Left ventricle myocardium superior (tissue), 1 donor: ENCODE results near the gene RAX. TPM values are rescaled to one million over a fixed set of nuclear protein-coding genes. Genes with fewer than 3 reads are reported as not detected.
A peak's percentile ranks its signal among the peaks of the same experiment; 100 is the strongest.
"Not testable (repeated sequence)": the region's sequence is repeated elsewhere in the genome, so short reads cannot be mapped to it uniquely, and the experiment has no call there.

Experiments used
- ATAC-seq: fragments of 200-7000 bp; cut with Tn5 transposase; one replicate; pipeline ENCODE4 v1.9.1; 2020; ENCODE audit warnings: mild to moderate bottlenecking, moderate library complexity
- DNase-seq: peaks from one replicate; pipeline ENCODE4 v3.0.0-alpha.2; 2020
- intact Hi-C: fragments of 100-400 bp; cut with micrococcal nuclease; formaldehyde crosslinking; loops from one replicate; pipeline ENCODE4 v1.11.0; 2022
- total RNA-seq: library from RNA; stranded (reverse); fragmentation: NEBNext Ultra II Directional; extraction: Animal tissue kit (Norgen Biotek cat#: 25700); gene quantifications from one replicate; pipeline ENCODE4 v1.2.1, GENCODE V29; 2021
- donor health status: DM: no; HTN: yes; CAD: no; lungs with severe emphysema.

RAX gene
- total RNA-seq, 1 donor from 2014 or later, result not detected

DNA sequence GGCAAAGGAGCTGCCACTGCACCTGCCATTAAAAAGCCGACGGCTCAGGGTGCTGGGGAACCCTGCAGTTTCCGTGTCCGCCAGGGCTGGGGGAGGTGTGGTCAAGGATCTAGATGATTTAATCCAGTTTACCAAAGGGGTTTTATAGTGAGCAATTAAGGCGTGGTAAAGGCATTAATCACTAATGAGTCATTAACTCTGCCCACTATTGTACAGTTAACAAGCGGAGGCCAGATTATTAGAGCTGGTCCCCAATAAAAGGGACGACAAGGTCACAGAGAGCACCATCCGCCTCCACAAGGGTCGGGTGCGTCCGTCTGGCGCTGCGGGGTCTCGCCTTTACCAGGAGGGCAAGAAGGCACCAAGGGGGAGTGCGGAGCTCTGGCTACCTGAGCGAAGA is 9.6 kb downstream of the RAX start:
- DNase-seq, result no peak
- intact Hi-C loops, result no loop called here
- ATAC-seq, result no peak

DNA sequence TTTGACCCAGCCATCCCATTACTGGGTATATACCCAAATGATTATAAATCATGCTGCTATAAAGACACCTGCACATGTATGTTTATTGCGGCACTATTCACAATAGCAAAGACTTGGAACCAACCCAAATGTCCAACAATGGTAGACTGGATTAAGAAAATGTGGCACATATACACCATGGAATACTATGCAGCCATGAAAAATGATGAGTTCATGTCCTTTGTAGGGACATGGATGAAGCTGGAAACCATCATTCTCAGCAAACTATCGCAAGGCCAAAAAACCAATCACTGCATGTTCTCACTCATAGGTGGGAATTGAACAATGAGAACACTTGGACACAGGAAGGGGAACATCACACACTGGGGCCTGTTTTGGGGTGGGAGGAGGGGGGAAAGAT is 11.0 kb downstream of the RAX start:
- intact Hi-C loops, ATAC-seq, DNase-seq: not testable (repeated sequence)

DNA sequence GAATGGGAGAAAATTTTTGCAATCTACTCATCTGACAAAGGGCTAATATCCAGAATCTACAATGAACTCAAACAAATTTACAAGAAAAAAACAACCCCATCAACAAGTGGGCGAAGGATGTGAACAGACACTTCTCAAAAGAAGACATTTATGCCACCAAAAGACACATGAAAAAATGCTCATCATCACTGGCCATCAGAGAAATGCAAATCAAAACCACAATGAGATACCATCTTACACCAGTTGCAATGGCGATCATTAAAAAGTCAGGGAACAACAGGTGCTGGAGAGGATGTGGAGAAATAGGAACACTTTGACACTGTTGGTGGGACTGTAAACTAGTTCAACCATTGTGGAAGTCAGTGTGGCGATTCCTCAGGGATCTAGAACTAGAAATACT is 11.4 kb downstream of the RAX start:
- intact Hi-C loops, ATAC-seq: not testable (repeated sequence)

DNA sequence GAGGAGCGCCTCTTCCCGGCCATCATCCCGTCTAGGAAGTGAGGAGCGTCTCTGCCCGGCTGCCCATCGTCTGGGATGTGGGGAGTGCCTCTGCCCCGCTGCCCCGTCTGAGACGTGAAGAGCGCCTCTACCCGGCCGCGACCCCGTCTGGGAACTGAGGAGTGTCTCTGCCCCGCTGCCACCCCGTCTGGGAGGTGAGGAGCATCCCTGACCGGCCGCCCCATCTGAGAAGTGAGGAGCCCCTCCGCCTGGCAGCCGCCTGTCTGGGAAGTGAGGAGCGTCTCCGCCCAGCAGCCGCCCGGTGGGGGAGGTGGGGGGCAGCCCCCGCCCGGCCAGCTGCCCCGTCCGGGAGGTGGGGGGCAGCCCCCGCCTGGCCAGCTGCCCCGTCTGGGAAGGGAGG is 17.8 kb downstream of the RAX start:
- DNase-seq, ATAC-seq, intact Hi-C loops: not testable (repeated sequence)

More for the DNA sequence above, 11.4 kb downstream of the RAX start:
- DNase-seq, result not testable (repeated sequence)

DNA sequence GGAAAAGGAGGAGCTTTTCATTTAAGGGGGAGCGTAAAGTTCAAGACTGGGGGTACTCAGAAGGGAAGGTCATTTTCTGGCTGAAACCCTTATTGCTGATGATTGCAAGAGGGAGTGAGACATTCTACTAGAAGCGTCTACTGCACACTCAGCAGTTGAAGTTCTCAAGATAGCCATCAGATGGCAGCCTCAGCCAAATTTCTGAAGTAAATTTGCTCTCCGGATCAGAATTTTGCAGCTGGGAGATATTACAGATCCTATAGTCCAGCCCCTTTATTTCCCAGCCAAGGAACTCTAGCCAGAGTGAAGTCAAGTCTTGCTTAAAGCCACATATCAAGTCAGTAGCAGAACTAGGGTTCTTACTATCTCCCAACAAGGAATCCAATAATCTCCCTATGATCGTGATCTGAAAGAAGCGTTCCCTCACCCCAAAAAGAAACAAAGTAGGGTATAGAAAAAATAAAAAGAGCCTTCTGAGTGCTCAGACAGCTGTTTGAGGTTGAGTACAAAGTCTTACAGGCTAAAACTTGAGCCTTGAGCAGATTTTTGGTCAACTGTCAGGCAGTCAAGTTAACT is 24.0 kb downstream of the RAX start:
- intact Hi-C loops, result loop anchor here (5.0 kb wide), 1 partner anchor 153 kb away; no protein-coding TSS in a partner anchor
- DNase-seq (no peak), ATAC-seq (peak; percentile 60)

DNA sequence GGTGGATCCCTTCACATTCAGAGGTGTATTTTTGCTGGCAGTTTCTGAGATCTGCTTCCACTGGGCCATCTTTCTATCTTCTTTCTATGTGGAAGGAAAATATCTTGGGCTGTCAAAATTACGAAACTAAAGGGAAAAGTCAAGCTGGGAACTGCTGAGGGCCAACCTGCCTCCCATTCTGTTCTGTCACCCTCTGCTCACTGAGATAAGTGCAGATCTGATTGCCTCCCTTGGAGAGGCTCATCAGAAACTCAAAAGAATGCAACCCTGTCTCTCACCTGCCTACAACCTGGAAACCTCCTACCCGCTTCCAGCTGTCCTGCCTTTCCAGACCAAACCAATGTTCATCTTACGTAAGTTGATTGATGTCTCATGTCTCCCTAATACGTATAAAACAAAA is 26.5 kb downstream of the RAX start:
- DNase-seq (no peak), ATAC-seq (no peak)
- intact Hi-C loops, result loop anchor here (5.0 kb wide), 1 partner anchor 156 kb away; no protein-coding TSS in a partner anchor

DNA sequence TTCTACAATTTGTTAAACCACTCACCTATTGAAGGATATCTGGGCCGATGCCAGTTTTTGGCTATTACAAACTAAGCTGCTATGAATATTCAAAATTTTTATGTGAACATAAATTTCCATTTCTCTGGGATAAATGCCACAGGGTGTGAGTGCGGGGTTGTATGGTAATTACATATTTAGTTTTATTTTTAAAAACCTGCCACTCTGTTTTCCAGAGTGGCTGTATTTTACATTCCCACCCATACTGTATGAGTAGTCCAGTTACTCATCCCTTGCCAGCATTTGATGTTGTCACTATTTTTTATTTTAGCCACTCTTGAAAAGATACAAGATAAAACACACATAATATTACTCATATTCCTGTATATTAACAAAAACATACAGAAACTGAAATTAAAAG is 30.3 kb downstream of the RAX start:
- ATAC-seq (no peak), DNase-seq (no peak)
- intact Hi-C loops, result no loop called here

DNA sequence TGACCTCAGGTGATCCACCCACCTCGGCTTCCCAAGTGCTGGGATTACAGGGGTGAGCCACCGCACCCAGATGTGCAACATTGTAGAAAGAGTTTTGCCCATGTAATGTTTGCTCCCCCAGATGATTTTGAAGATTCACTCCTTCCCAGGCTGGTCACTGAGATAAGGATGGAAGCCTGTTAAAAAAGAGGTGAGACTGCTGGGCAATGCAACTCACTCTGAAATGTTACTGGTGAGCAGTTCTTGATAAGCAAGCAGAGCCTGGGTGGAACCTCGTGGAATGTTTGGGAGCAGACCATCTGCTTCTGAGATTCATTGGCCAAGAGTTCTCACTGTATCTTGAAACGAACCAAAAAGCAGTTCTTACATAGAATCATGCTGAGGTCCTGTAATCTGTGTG is 33.6 kb downstream of the RAX start:
- no peak for DNase-seq
- ATAC-seq, result no peak
- intact Hi-C loops, result no loop called here

DNA sequence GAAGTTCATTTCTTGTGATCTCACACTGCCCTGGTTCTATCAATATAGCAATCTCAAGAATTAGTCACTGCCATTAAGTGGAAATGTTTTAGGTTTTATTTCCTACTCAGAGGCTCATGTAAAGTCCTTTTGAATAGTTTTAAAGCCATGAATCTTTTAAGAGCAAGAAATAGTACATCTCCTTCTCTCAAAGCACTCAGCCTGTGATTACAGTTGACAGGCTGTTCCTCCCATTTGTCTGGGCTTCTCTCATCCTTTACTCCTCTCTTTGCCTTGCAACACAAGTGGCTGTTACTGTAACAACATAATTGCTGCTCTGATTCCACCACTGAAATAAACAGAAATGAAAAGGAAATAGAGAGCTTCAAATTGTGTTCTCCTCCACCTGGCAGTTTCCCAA is 34.9 kb downstream of the RAX start:
- intact Hi-C loops, result no loop called here
- DNase-seq, result no peak
- ATAC-seq, result no peak

DNA sequence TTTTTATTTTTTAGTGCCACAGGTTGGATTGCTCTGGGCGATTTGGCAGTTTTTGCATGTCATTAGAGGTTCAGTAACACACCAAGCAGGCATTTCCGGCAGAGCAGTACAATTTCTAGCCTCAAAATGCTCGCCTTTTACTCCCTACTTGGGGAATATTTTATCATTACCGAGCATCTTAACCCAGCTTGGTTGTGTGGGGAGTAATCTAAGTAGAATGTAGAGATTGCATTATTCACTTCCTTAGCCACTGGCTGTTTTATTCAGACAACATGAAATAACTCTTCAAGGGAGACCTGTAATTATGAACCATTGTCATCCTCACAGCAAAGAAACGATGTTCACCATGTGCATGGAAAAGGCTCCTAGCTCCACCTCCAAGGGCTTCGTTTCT is 40.2 kb downstream of the RAX start:
- ATAC-seq (no peak), DNase-seq (no peak)
- intact Hi-C loops, result no loop called here

DNA sequence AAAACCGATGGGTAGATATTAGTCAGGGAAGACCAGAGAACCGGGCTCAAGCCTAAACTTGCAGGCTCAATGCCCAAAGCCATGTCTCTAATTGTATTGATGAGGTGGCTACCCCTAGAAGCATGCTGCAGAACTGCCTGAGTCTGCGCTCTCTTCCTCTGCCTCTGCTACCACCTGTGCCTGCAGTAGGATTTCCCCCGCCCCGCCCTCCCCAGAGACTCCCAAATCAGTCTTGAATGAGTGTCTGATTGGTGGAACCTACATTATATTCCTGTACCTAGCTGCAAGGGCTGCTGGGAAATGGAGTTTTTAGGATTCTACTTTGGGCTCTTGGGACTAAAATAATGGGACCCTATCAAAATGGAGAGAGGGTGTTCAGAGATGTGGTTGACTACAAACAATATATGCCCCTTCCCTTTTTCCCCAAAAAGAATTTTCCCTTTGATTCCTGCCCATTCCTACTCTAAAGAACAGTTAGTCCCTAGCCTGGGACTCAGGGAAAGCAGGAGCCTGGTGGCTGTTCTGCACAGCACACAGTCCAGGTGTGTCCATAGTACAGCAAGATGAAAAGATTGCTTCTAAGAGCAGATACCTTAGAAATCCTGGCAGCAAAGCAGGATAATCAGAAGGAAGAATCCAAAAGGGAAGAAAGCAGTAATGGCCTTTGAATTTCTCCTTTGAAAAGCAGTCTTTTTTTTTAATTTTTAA is 40.8 kb downstream of the RAX start:
- intact Hi-C loops, result no loop called here
- ATAC-seq, result peak; percentile 45
- no peak for DNase-seq

DNA sequence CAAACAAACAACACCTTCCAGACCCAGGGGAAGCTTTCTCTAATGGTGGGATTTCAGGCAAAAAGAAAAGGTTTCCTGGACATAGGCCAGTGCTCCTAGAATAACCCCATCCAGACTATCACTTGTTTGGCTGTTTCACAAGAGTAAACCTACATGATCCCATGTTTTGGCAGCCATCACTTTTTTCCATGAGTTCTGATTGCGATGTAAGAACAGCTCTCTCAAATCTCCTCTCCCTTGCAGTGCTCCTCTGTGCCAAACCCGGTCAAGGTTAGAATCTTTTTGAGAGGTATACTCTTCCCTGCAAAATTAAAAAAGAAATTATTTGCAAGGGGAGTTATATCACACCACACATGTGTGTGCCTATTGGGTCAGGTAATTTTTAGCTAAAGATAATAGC is 41.4 kb downstream of the RAX start:
- ATAC-seq (peak; percentile 99), DNase-seq (no peak)
- intact Hi-C loops, result no loop called here

DNA sequence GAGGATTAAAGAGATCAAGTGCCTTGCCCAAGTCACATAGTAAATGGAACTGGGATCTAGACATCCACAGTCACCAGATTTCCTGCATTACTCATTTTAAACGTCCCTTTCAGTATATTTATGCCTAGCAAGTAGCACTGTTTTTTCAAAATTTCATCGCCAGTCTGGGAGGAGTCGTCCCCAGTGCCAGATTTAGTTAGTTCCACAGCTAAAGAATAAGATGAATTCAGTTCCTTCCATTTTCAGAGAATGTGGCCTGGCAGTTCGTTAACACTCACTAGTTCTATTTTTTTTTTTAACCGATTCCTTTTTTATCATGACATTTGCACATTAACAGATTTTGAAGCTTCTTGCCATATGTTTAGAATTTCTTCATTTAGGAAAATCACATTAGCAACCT is 42.1 kb downstream of the RAX start:
- ATAC-seq, result no peak
- intact Hi-C loops, result no loop called here
- DNase-seq, result no peak

DNA sequence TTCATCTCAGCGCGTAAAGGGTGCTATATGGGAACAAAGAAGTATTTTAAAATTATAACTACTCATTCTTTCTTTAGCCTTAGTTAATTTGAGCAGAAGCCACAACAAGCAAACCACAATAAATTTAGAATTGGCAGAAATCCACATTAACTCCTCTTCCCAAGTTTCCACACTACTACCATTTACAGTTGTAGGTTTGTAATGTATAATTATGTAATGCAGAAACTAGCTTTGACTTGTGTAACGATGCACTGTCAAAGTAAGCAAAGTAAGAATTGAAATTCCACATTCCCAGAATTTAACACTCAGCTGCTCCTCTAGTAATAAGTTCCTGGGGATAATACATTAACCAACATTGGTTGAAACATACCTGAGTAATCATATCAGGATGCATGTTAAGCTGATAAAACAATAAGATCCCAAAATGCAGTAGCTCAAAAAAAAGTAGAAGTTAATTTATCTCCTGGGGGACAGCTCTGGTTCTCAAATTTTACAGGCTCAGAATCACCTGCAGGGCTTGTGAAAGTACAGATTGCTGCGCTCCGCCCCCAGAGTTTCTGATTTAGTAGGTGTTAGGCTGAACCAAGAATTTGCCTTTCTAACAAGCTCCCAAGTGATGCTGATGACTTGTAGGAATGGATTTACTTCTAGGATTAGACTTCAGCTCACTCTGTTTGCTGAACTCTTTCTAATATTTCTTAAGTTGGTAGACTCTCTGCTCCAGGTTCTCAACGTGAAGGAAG is 43.4 kb downstream of the RAX start:
- no peak for DNase-seq
- no peak for ATAC-seq
- intact Hi-C loops, result no loop called here

DNA sequence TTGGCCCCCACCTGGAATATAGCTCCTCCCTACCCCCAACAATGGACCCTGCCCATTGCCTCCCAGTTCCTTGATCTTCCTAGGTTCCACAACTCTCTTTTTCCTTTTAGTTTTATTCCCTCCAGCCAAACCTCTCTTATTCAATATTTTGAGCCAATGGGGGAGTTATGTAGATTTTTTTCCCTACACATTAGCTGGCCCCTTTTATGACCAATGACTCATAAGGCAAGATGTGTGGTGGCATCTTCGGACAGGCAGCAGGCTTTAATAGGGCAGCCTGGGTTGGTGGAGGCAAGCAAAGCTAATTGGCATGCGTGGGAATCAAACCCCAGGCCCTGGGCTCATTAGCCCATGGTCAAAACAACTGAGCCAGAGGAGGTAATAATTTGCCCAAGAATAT is 44.1 kb downstream of the RAX start:
- intact Hi-C loops, result no loop called here
- DNase-seq, result no peak
- ATAC-seq, result no peak

DNA sequence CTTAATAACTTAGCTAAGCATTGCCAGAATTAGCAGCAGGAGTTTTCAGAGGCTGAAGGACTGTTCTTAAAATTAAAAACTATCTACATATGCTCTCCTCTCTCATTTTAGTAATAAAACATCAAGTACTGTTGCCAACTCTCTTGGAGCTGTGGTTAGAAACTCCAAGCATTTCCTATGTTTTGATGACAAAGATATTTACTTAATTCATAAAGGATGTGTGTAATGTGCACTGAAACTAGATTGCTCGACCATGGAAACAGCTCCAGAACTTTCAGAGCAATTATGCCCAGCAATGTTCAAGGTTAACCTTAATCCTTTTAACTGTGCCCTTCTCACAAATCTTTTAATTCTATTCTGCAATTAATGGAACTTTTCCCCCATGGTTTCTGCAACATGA is 44.9 kb downstream of the RAX start:
- no peak for ATAC-seq
- intact Hi-C loops, result no loop called here

DNA sequence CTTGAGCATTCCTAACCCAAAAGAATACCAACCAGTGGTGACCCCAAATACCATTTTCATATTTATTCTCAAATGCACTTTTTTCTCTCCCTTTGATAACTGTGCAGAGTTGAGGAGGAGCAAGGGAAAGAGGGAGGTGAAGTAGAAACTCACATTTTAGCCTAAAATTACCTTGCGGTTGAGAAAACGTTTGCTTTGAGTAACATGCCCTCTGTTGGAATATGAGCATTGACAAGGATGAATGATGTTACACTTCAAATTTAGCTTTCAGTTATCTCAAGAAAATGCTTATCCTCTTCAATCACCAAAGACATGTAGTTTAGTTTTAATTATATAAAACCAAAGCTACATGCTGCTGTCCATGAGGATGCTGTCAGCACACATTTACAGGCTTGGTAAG is 50.9 kb downstream of the RAX start:
- intact Hi-C loops, result no loop called here
- DNase-seq (no peak), ATAC-seq (no peak)

More for the DNA sequence above, 44.9 kb downstream of the RAX start:
- no peak for DNase-seq

DNA sequence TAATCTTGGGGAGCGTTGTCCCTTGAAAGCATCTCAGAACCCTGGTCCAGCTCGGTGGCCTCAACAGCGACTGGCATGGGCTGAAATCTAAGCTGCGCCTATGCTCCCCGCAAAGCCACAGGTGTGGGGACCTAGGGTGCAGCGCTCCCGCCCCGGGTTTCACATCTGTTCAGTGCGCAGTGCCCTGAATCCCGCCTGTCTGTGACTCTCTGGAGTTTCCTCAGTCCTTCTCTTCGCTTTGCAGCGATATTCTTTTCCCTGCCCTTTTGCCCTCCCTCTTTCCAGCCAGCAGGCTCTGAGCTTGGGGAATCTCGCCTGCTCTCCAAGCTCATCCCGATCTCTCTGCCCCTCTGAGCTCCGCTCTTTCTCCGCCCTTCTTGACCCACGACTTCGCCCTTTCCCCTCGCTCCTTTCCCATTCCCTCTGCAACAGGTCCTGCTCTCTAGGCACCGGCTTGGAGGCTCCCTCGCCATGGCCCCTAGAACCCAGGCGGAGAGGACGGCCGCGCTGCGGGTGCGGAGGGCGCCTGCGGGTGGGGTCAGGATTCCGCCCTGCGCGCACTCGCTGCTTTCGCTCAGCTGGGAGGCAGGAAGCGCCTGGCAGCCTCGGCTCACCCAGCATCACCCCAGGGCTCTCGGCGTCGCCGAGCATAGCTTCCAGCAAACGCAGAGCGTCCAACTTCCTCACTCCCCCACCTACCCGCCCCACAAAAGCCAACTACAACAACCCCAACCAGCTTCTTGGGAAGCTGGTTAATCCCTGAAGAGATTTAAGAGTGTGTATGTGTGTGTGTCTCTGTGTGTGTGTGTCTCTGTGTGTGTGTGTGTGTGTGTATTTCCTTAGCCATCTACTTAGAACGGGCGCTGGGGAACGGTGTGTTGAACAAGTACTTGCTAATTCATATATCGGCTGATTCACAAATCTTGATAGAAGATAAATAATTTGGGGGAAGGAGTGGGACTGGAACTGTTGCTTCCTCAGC is 52.2 kb downstream of the RAX start:
- no peak for ATAC-seq
- intact Hi-C loops, result no loop called here
- DNase-seq, result no peak

DNA sequence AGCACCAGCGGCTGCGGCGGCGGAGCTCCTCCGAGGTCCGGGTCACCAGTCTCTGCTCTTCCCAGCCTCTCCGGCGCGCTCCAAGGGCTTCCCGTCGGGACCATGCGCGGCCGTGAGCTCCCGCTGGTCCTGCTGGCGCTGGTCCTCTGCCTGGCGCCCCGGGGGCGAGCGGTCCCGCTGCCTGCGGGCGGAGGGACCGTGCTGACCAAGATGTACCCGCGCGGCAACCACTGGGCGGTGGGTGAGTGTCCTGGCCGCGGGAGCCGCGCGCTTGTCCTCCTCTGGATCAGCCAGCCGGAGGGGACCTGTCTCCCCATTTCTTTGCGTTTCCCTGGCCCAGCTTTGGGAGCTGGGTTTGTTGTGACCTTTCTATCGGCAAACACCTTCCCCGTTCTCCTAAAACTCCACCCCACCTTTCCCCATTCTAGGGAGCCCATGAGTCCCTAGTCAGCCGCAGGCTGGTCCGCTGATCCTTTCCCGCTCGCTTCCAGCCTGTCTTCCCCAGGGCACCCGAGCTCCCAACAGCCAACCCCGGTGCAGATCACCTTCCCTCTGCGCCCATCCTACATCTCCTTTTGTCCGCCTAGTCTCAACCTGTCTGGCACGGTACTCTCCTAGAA is 53.0 kb downstream of the RAX start:
- no peak for ATAC-seq
- intact Hi-C loops, result no loop called here

More for the DNA sequence above, 53.0 kb downstream of the RAX start:
- DNase-seq, result no peak
